Measurements from ENCODE around the gene ZDHHC14.

DNA sequence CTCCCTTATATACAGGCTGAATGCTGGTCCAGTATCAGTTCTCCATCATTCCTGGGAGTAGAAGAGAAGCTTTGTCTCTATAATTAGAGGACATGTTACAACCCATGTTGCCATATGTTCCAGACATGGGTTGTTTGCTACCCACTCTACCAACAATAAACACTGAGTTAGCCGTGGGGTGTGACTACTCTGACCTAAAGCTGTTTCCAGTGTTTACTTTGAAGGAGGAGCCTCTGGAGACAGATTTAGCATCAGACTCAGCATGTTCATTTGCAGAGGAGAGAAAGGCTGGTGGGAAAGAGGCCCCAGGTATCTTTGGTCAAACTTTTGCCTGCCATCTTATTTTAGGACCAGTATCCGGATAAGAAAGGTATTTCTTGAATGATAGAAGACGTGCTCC lies 284.2 kb downstream of the ZDHHC14 start:
- TF ChIP-seq, protein P1, sequence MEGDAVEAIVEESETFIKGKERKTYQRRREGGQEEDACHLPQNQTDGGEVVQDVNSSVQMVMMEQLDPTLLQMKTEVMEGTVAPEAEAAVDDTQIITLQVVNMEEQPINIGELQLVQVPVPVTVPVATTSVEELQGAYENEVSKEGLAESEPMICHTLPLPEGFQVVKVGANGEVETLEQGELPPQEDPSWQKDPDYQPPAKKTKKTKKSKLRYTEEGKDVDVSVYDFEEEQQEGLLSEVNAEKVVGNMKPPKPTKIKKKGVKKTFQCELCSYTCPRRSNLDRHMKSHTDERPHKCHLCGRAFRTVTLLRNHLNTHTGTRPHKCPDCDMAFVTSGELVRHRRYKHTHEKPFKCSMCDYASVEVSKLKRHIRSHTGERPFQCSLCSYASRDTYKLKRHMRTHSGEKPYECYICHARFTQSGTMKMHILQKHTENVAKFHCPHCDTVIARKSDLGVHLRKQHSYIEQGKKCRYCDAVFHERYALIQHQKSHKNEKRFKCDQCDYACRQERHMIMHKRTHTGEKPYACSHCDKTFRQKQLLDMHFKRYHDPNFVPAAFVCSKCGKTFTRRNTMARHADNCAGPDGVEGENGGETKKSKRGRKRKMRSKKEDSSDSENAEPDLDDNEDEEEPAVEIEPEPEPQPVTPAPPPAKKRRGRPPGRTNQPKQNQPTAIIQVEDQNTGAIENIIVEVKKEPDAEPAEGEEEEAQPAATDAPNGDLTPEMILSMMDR (optimal IDR thresholded peaks at IDR 0.05 in 1 of 3, IDR thresholded peaks at IDR 0.05 in 1 of 3, conservative IDR thresholded peaks at IDR 0.05 in 1 of 3; ENCODE audit: extremely low read depth in 1 of 3, insufficient read depth in 2 of 3, low read length in 3 of 3), result no peak
- no peak for TF ChIP-seq EZH2 (IDR thresholded peaks at IDR 0.05; ENCODE audit: low read length)
